ENCODE results near the gene LKAAEAR1. TPM values are rescaled to one million over a fixed set of nuclear protein-coding genes. Genes with fewer than 3 reads are reported as not detected.

Gene LKAAEAR1
- total and polyA plus RNA-seq, 2 of the 13 experiments (the other 11 are each of a cell fraction or from before 2014, with no cell fraction given) = not detected

GRCh38 chr20:64051561-64052325 is 32.5 kb downstream of the LKAAEAR1 start (continued):
- TF ChIP-seq FOXC1 (CRISPR knock-in tag; IDR thresholded peaks at IDR 0.05; ENCODE audit: borderline replicate concordance) = no peak; the same call in 1 of the 2 replicates
- TF ChIP-seq KDM1A (CRISPR knock-in tag; IDR thresholded peaks at IDR 0.05) = no peak
- TF ChIP-seq ZNF225 (CRISPR knock-in tag; IDR thresholded peaks at IDR 0.05) = no peak
- TF ChIP-seq RXRB (CRISPR knock-in tag; IDR thresholded peaks at IDR 0.05; ENCODE audit: borderline replicate concordance) = no peak
- TF ChIP-seq JUNB (CRISPR knock-in tag; IDR thresholded peaks at IDR 0.05; ENCODE audit: borderline replicate concordance) = no peak
- TF ChIP-seq EEA1 (CRISPR knock-in tag; IDR thresholded peaks at IDR 0.05; ENCODE audit: borderline replicate concordance) = 0 out of 2 replicates have a peak, but pooled peaks have one; percentile 43
- peak; percentile 84 for TF ChIP-seq ZNF263 (CRISPR knock-in tag; IDR thresholded peaks at IDR 0.05)
- TF ChIP-seq STAG1 (CRISPR knock-in tag; IDR thresholded peaks at IDR 0.05) = no peak
- no peak for TF ChIP-seq MZF1 (CRISPR knock-in tag; IDR thresholded peaks at IDR 0.05; ENCODE audit: borderline replicate concordance)
- no peak for TF ChIP-seq IKZF1 (IDR thresholded peaks at IDR 0.05)
- no peak for TF ChIP-seq KLF11 (CRISPR knock-in tag; IDR thresholded peaks at IDR 0.05)
- TF ChIP-seq MYC (CRISPR knock-in tag; IDR thresholded peaks at IDR 0.05; ENCODE audit: borderline replicate concordance) = peak; percentile 53; the same call in 1 of the 2 replicates
- no peak for TF ChIP-seq MEIS2 (CRISPR knock-in tag; IDR thresholded peaks at IDR 0.05)
- TF ChIP-seq SP4 (CRISPR knock-in tag; IDR thresholded peaks at IDR 0.05) = no peak
- TF ChIP-seq HCFC1 (IDR thresholded peaks at IDR 0.05; ENCODE audit: low read depth, low read length) = no peak
- peak; percentile 25 for TF ChIP-seq ZNF781 (CRISPR knock-in tag; IDR thresholded peaks at IDR 0.05; ENCODE audit: borderline replicate concordance, not compliant biosample characterization)
- TF ChIP-seq E2F2 (CRISPR knock-in tag; IDR thresholded peaks at IDR 0.05; ENCODE audit: borderline replicate concordance) = no peak
- no peak for TF ChIP-seq SMARCE1 (IDR thresholded peaks at IDR 0.05; ENCODE audit: borderline replicate concordance)
- no peak for TF ChIP-seq ZFP91 (CRISPR knock-in tag; IDR thresholded peaks at IDR 0.05; ENCODE audit: borderline replicate concordance)
- TF ChIP-seq ZBTB49 (CRISPR knock-in tag; IDR thresholded peaks at IDR 0.05; ENCODE audit: borderline replicate concordance) = no peak
- no peak for TF ChIP-seq ZNF235 (CRISPR knock-in tag; IDR thresholded peaks at IDR 0.05; ENCODE audit: borderline replicate concordance)
- TF ChIP-seq GLMP (CRISPR knock-in tag; IDR thresholded peaks at IDR 0.05; ENCODE audit: borderline replicate concordance) = no peak
- no peak for TF ChIP-seq ISX (CRISPR knock-in tag; conservative IDR thresholded peaks at IDR 0.05)
- no peak for TF ChIP-seq RCOR2 (CRISPR knock-in tag; IDR thresholded peaks at IDR 0.05)

Data from HepG2 (cell line).